GM06990 (cell line): ENCODE measurements around the gene NCK2.

ENCODE experiments used
- DNase-seq: peaks from one replicate; pipeline ENCODE4 v3.0.0-alpha.2; 2011; ENCODE audit not compliant: insufficient read length; ENCODE audit errors: extremely low read depth
- H3K27me3 ChIP-seq: replicated peaks from 2 replicates; pipeline ENCODE4 v1.6.0; 2011; ENCODE audit warnings: low read length; ENCODE audit not compliant: control insufficient read depth, insufficient read depth
- H3K36me3 ChIP-seq: 2 replicates; pipeline ENCODE4 v1.5.1; 2011; ENCODE audit warnings: low read length; ENCODE audit not compliant: control insufficient read depth, insufficient read depth
- H3K4me3 ChIP-seq: replicated peaks from 2 replicates; pipeline ENCODE4 v1.5.1; 2011; ENCODE audit warnings: low read depth, mild to moderate bottlenecking, control low read depth, low read length
- CTCF ChIP-seq: IDR thresholded peaks from 2 replicates; pipeline ENCODE4 v1.5.1; 2011; ENCODE audit warnings: low read length, control low read depth, mild to moderate bottlenecking, inconsistent platforms; ENCODE audit not compliant: insufficient read depth, poor library complexity, severe bottlenecking

NCK2 gene

GRCh38 chr2:105749583-105750400, 5.1 kb downstream of the NCK2 start:
- Histone ChIP-seq H3K36me3 (no peaks in the 10 kb centered on the region; the same call in 1 of the 2 replicates), H3K27me3 (no peaks in the 10 kb centered on the region), H3K4me3 (no peak overlapping the region)
- DNase-seq, result no peak
- no peak for TF ChIP-seq CTCF

GRCh38 chr2:105750735-105751134, 6.0 kb downstream of the NCK2 start:
- no peaks in the 10 kb centered on the region for H3K27me3 ChIP-seq
- H3K36me3 ChIP-seq, result no peaks in the 10 kb centered on the region; the same call in 1 of the 2 replicates
- no peak overlapping the region for H3K4me3 ChIP-seq
- DNase-seq, result no peak
- TF ChIP-seq CTCF, result no peak

- no peak for DNase-seq
- no peak overlapping the region for H3K4me3 ChIP-seq
- H3K27me3 ChIP-seq, result no peaks in the 10 kb centered on the region
- no peak for TF ChIP-seq CTCF
- no peaks in the 10 kb centered on the region; the same call in 1 of the 2 replicates for H3K36me3 ChIP-seq
These were observed 6.6 kb downstream of the NCK2 start for GRCh38 chr2:105751272-105751671.

GRCh38 chr2:105752691-105753358, 8.1 kb downstream of the NCK2 start:
- H3K36me3 ChIP-seq, result no peaks in the 10 kb centered on the region; the same call in 1 of the 2 replicates
- DNase-seq, result no peak
- H3K27me3 ChIP-seq, result no peaks in the 10 kb centered on the region
- no peak overlapping the region for H3K4me3 ChIP-seq
- no peak for TF ChIP-seq CTCF

GRCh38 chr2:105753380-105753779, 8.7 kb downstream of the NCK2 start:
- H3K27me3 ChIP-seq, result no peaks in the 10 kb centered on the region
- no peak for DNase-seq
- no peak overlapping the region for H3K4me3 ChIP-seq
- no peak for TF ChIP-seq CTCF
- no peaks in the 10 kb centered on the region; the same call in 1 of the 2 replicates for H3K36me3 ChIP-seq
